Measurements from ENCODE around the gene TMEM119.
"Not testable (repeated sequence)": the region's sequence is repeated elsewhere in the genome, so short reads cannot be mapped to it uniquely, and the experiment has no call there.

The TMEM119 gene

GRCh38 chr12:108561852-108562347, 36.0 kb downstream of the TMEM119 start:
- DNase-seq: no peak
- in situ Hi-C loops (cut with HindIII; ENCODE audit: low pct_ligation_motif_present, low pct_unique_long_range_greater_than_20kb, low sequenced_read_pairs): no loop called here

- in situ Hi-C loops (cut with HindIII; ENCODE audit: low pct_ligation_motif_present, low pct_unique_long_range_greater_than_20kb, low sequenced_read_pairs): no loop called here
- peak; percentile 97 for DNase-seq
Observed at GRCh38 chr12:108560752-108561719, 36.8 kb downstream of the TMEM119 start, which contains the start of gene SART3. TSS of gene SART3 (minus strand) at chr12:108561173. CDS start at chr12:108561154, 19 bp downstream.

GRCh38 chr12:108560321-108560721, 37.6 kb downstream of the TMEM119 start:
- DNase-seq: peak; percentile 40
- in situ Hi-C loops (cut with HindIII; ENCODE audit: low pct_ligation_motif_present, low pct_unique_long_range_greater_than_20kb, low sequenced_read_pairs): no loop called here

- in situ Hi-C loops (cut with HindIII; ENCODE audit: low pct_ligation_motif_present, low pct_unique_long_range_greater_than_20kb, low sequenced_read_pairs): no loop called here
- DNase-seq: peak; percentile 28
Observed at GRCh38 chr12:108559748-108560147, 38.1 kb downstream of the TMEM119 start.

GRCh38 chr12:108559007-108559655, 38.8 kb downstream of the TMEM119 start:
- in situ Hi-C loops (cut with HindIII; ENCODE audit: low pct_ligation_motif_present, low pct_unique_long_range_greater_than_20kb, low sequenced_read_pairs): no loop called here
- no peak for DNase-seq

GRCh38 chr12:108555383-108555782, 42.5 kb downstream of the TMEM119 start:
- in situ Hi-C loops (cut with HindIII; ENCODE audit: low pct_ligation_motif_present, low pct_unique_long_range_greater_than_20kb, low sequenced_read_pairs); DNase-seq: not testable (repeated sequence)

GRCh38 chr12:108553799-108554198, 44.1 kb downstream of the TMEM119 start:
- in situ Hi-C loops (cut with HindIII; ENCODE audit: low pct_ligation_motif_present, low pct_unique_long_range_greater_than_20kb, low sequenced_read_pairs): no loop called here
- DNase-seq: no peak

- in situ Hi-C loops (cut with HindIII; ENCODE audit: low pct_ligation_motif_present, low pct_unique_long_range_greater_than_20kb, low sequenced_read_pairs): no loop called here
Observed at GRCh38 chr12:108551535-108551934, 46.3 kb downstream of the TMEM119 start.

GRCh38 chr12:108548954-108549521, 48.8 kb downstream of the TMEM119 start:
- in situ Hi-C loops (cut with HindIII; ENCODE audit: low pct_ligation_motif_present, low pct_unique_long_range_greater_than_20kb, low sequenced_read_pairs): no loop called here

More at GRCh38 chr12:108551535-108551934, 46.3 kb downstream of the TMEM119 start:
- no peak for DNase-seq

GRCh38 chr12:108547686-108548085, 50.2 kb downstream of the TMEM119 start:
- in situ Hi-C loops (cut with HindIII; ENCODE audit: low pct_ligation_motif_present, low pct_unique_long_range_greater_than_20kb, low sequenced_read_pairs): no loop called here
- no peak for DNase-seq

More at GRCh38 chr12:108548954-108549521, 48.8 kb downstream of the TMEM119 start:
- DNase-seq: no peak

- in situ Hi-C loops (cut with HindIII; ENCODE audit: low pct_ligation_motif_present, low pct_unique_long_range_greater_than_20kb, low sequenced_read_pairs): no loop called here
- no peak for DNase-seq
Observed at GRCh38 chr12:108543652-108544051, 54.2 kb downstream of the TMEM119 start.

- in situ Hi-C loops (cut with HindIII; ENCODE audit: low pct_ligation_motif_present, low pct_unique_long_range_greater_than_20kb, low sequenced_read_pairs): no loop called here
- no peak for DNase-seq
Observed at GRCh38 chr12:108542320-108542719, 55.6 kb downstream of the TMEM119 start.
